GM18873 (cell line): ENCODE data around the gene RNF175.

Source experiments
- ATAC-seq: cut with Tn5 transposase; IDR thresholded peaks from one replicate; pipeline ENCODE4 v1.9.1; 2021; ENCODE audit warnings: mild to moderate bottlenecking, moderate library complexity, moderate number of reproducible peaks; ENCODE audit not compliant: unreplicated experiment, low FRiP score

RNF175 gene

GRCh38 chr4:153785910-153786721 lies 26.3 kb upstream of the RNF175 start:
- no peak for ATAC-seq

GRCh38 chr4:153784166-153784699 lies 24.4 kb upstream of the RNF175 start:
- ATAC-seq = no peak

- no peak for ATAC-seq
Measured at GRCh38 chr4:153782581-153782980, 22.8 kb upstream of the RNF175 start.

GRCh38 chr4:153781717-153782416 lies 22.0 kb upstream of the RNF175 start:
- no peak for ATAC-seq

- ATAC-seq = no peak
Measured at GRCh38 chr4:153781280-153781679, 21.5 kb upstream of the RNF175 start.

- no peak for ATAC-seq
Measured at GRCh38 chr4:153780876-153781275, 21.1 kb upstream of the RNF175 start.

- no peak for ATAC-seq
Measured at GRCh38 chr4:153780221-153780620, 20.4 kb upstream of the RNF175 start.

GRCh38 chr4:153778383-153778782 lies 18.6 kb upstream of the RNF175 start:
- ATAC-seq = no peak

- no peak for ATAC-seq
Measured at GRCh38 chr4:153777421-153777820, 17.6 kb upstream of the RNF175 start.

GRCh38 chr4:153776601-153777000 lies 16.8 kb upstream of the RNF175 start:
- ATAC-seq = no peak

- ATAC-seq = no peak
Measured at GRCh38 chr4:153773236-153773690, 13.4 kb upstream of the RNF175 start.

- ATAC-seq = no peak
Measured at GRCh38 chr4:153771046-153771445, 11.2 kb upstream of the RNF175 start.

- no peak for ATAC-seq
Measured at GRCh38 chr4:153766758-153767157, 6.9 kb upstream of the RNF175 start.

GRCh38 chr4:153765894-153766293 lies 6.1 kb upstream of the RNF175 start:
- no peak for ATAC-seq

- ATAC-seq = no peak
Measured at GRCh38 chr4:153764601-153765368, 5.0 kb upstream of the RNF175 start.

- ATAC-seq = no peak
Measured at GRCh38 chr4:153763404-153763803, 3.6 kb upstream of the RNF175 start.

GRCh38 chr4:153758688-153759406 lies 977 bp downstream of the RNF175 start:
- no peak for ATAC-seq

- no peak for ATAC-seq
Measured at GRCh38 chr4:153758136-153758535, 1.7 kb downstream of the RNF175 start.

- ATAC-seq = no peak
Measured at GRCh38 chr4:153757407-153757806, 2.4 kb downstream of the RNF175 start.

- ATAC-seq = no peak
Measured at GRCh38 chr4:153755186-153755585, 4.6 kb downstream of the RNF175 start.
